ENCODE measurements around the gene ST3GAL3.

The ST3GAL3 gene

GRCh38 chr1:43937179-43937865, 230.0 kb downstream of the ST3GAL3 start:
- peaks cover 8% of the 10 kb centered on the region for H3K27me3 ChIP-seq (ENCODE audit: control insufficient read depth, insufficient read depth, low read length)

DNA sequence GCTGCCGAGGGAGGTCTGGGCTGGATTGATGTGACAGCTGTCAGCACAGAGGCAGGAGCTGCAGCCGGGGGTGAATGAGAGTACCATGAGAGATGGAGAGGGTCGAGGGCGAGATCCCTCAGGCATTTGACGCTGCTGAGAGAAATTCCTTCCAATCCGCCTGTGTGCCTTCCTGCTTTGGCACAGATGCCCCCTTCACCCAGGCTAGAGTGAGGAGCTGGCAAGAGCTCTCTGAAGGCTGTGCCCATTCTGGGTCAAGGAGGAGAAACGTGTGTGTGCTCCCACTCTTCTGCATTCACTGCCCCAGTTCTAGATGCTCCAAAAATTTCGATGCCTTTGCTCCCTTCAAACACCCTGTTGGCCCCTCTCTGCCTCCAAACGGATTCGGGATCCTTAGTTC, 231.0 kb downstream of the ST3GAL3 start:
- no peak overlapping the region for H3K27ac ChIP-seq (ENCODE audit: low read depth, low read length)
- H3K9ac ChIP-seq (ENCODE audit: low read depth, low read length) = no peak overlapping the region
- H3K27me3 ChIP-seq (ENCODE audit: control insufficient read depth, insufficient read depth, low read length) = no peaks in the 10 kb centered on the region
- peaks cover 7% of the 10 kb centered on the region; the same call in 1 of the 2 replicates for H3K36me3 ChIP-seq (ENCODE audit: control insufficient read depth, insufficient read depth, low read length)
- no peaks in the 10 kb centered on the region for H3K9me3 ChIP-seq (ENCODE audit: control insufficient read depth, insufficient read depth, low read length)
- no peak overlapping the region for H3K4me3 ChIP-seq (ENCODE audit: low read depth, low read length)
- peaks cover 29% of the 10 kb centered on the region for H3K4me1 ChIP-seq (ENCODE audit: control insufficient read depth, insufficient read depth, low read length)

More at GRCh38 chr1:43937179-43937865, 230.0 kb downstream of the ST3GAL3 start:
- Histone ChIP-seq H3K9me3 (ENCODE audit: control insufficient read depth, insufficient read depth, low read length) (no peaks in the 10 kb centered on the region), H3K27ac (ENCODE audit: low read depth, low read length) (no peak overlapping the region), H3K9ac (ENCODE audit: low read depth, low read length) (no peak overlapping the region), H3K36me3 (ENCODE audit: control insufficient read depth, insufficient read depth, low read length) (peaks cover 7% of the 10 kb centered on the region; the same call in 1 of the 2 replicates), H3K4me1 (ENCODE audit: control insufficient read depth, insufficient read depth, low read length) (peaks cover 29% of the 10 kb centered on the region), H3K4me3 (ENCODE audit: low read depth, low read length) (no peak overlapping the region)

- Histone ChIP-seq H3K9ac (ENCODE audit: low read depth, low read length) (no peak overlapping the region), H3K9me3 (ENCODE audit: control insufficient read depth, insufficient read depth, low read length) (no peaks in the 10 kb centered on the region), H3K4me1 (ENCODE audit: control insufficient read depth, insufficient read depth, low read length) (peaks cover 29% of the 10 kb centered on the region), H3K27ac (ENCODE audit: low read depth, low read length) (no peak overlapping the region), H3K27me3 (ENCODE audit: control insufficient read depth, insufficient read depth, low read length) (no peaks in the 10 kb centered on the region), H3K36me3 (ENCODE audit: control insufficient read depth, insufficient read depth, low read length) (peaks cover 7% of the 10 kb centered on the region; the same call in 1 of the 2 replicates), H3K4me3 (ENCODE audit: low read depth, low read length) (no peak overlapping the region)
These were observed 231.7 kb downstream of the ST3GAL3 start for GRCh38 chr1:43938892-43939587.

GRCh38 chr1:43942411-43942810, 235.1 kb downstream of the ST3GAL3 start:
- Histone ChIP-seq H3K36me3 (ENCODE audit: control insufficient read depth, insufficient read depth, low read length) (peaks cover 5% of the 10 kb centered on the region; the same call in 1 of the 2 replicates), H3K4me3 (ENCODE audit: low read depth, low read length) (no peak overlapping the region), H3K4me1 (ENCODE audit: control insufficient read depth, insufficient read depth, low read length) (peaks cover 18% of the 10 kb centered on the region), H3K9me3 (ENCODE audit: control insufficient read depth, insufficient read depth, low read length) (no peaks in the 10 kb centered on the region), H3K27me3 (ENCODE audit: control insufficient read depth, insufficient read depth, low read length) (no peaks in the 10 kb centered on the region), H3K9ac (ENCODE audit: low read depth, low read length) (no peak overlapping the region), H3K27ac (ENCODE audit: low read depth, low read length) (no peak overlapping the region)

GRCh38 chr1:43944860-43945259, 237.5 kb downstream of the ST3GAL3 start:
- H3K27me3 ChIP-seq (ENCODE audit: control insufficient read depth, insufficient read depth, low read length) = no peaks in the 10 kb centered on the region
- H3K36me3 ChIP-seq (ENCODE audit: control insufficient read depth, insufficient read depth, low read length) = peaks cover 2% of the 10 kb centered on the region; the same call in 1 of the 2 replicates
- H3K4me3 ChIP-seq (ENCODE audit: low read depth, low read length) = no peak overlapping the region
- no peaks in the 10 kb centered on the region for H3K9me3 ChIP-seq (ENCODE audit: control insufficient read depth, insufficient read depth, low read length)
- peaks cover 20% of the 10 kb centered on the region for H3K4me1 ChIP-seq (ENCODE audit: control insufficient read depth, insufficient read depth, low read length)
- H3K27ac ChIP-seq (ENCODE audit: low read depth, low read length) = no peak overlapping the region
- H3K9ac ChIP-seq (ENCODE audit: low read depth, low read length) = no peak overlapping the region

DNA sequence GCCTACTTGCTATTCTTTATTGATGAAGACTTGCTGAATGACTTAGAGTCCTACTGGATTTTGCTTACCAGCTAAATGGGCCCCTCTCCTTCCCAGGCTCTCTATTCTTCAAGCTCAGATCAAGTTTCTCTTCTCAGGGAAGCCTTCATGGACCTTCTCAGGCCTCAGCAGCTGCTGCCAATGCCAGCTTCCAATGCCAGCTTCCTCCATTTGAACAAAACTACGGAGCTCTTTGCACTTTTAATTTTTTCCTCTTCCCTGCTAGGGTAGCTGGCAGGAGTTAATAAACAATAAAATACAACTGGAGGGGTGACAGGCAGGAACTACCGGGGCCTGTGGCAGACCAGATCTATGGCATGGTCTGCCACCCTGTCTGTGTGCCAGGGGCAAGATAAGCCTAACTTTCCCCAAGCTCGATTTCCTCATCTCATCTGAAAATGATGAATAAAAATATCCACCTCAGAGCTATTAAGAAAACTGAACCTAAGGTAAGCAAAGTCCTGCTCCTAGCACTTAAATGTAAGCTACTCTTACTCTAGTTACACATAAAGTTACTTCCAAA, 238.4 kb downstream of the ST3GAL3 start:
- Histone ChIP-seq H3K4me1 (ENCODE audit: control insufficient read depth, insufficient read depth, low read length) (peaks cover 20% of the 10 kb centered on the region), H3K9ac (ENCODE audit: low read depth, low read length) (no peak overlapping the region), H3K27me3 (ENCODE audit: control insufficient read depth, insufficient read depth, low read length) (no peaks in the 10 kb centered on the region), H3K27ac (ENCODE audit: low read depth, low read length) (peak overlapping the region; percentile 52), H3K36me3 (ENCODE audit: control insufficient read depth, insufficient read depth, low read length) (peaks cover 11% of the 10 kb centered on the region; the same call in 1 of the 2 replicates), H3K4me3 (ENCODE audit: low read depth, low read length) (peak overlapping the region; percentile 87), H3K9me3 (ENCODE audit: control insufficient read depth, insufficient read depth, low read length) (no peaks in the 10 kb centered on the region)

DNA sequence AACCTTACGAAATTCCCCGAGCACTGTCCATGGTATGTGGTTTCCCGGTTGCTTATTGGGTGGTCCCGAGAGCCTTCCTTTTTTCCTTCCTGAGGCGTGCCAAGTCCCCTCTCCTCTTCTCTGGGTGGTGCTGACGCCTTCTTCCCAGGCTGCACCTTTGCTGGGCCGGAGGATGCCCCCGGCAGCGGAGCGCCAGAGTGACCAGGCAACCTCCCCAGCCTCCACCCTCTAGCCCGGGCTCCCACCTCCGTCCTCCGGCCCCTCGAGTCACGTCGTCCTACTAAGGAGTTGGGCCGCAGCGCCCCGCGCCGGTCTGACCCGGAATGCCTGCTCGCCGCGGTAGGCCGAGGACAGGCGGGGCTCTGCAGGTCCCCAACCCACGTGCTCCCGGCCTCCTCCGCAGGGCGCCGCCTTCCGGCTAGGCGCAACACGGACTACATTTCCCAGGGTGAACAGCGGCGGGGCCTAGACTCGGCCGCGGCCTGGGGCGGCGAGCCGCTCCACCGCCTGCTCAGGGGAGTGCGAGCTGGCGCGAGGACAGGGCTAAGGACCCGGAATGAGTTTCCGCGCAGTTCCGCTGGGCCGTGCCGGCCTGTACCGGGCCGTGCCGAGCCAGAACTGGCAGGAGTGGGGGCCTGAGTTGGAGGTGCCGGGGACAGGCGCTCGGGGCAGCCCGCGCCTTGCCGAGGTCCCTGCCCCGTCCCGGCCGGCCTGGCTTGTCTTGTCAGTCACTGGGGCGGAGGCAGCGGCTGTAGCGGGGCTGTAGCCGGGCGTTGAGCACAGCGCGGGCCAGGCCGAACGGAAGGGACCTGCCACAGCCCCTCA, 239.1 kb downstream of the ST3GAL3 start, which contains the start of gene IPO13:
TSS of gene IPO13 (plus strand) at position 715 of the 825 bp plus-strand sequence. CDS start 651 bp downstream, outside the sequence.
- peaks cover 20% of the 10 kb centered on the region for H3K4me1 ChIP-seq (ENCODE audit: control insufficient read depth, insufficient read depth, low read length)
- peaks cover 11% of the 10 kb centered on the region; the same call in 1 of the 2 replicates for H3K36me3 ChIP-seq (ENCODE audit: control insufficient read depth, insufficient read depth, low read length)
- H3K27ac ChIP-seq (ENCODE audit: low read depth, low read length) = peak within 1 kb of the TSS; percentile 97
- no peaks in the 10 kb centered on the region for H3K27me3 ChIP-seq (ENCODE audit: control insufficient read depth, insufficient read depth, low read length)
- H3K4me3 ChIP-seq (ENCODE audit: low read depth, low read length) = peak within 1 kb of the TSS; percentile 87
- no peaks in the 10 kb centered on the region for H3K9me3 ChIP-seq (ENCODE audit: control insufficient read depth, insufficient read depth, low read length)
- H3K9ac ChIP-seq (ENCODE audit: low read depth, low read length) = peak within 1 kb of the TSS; percentile 97

DNA sequence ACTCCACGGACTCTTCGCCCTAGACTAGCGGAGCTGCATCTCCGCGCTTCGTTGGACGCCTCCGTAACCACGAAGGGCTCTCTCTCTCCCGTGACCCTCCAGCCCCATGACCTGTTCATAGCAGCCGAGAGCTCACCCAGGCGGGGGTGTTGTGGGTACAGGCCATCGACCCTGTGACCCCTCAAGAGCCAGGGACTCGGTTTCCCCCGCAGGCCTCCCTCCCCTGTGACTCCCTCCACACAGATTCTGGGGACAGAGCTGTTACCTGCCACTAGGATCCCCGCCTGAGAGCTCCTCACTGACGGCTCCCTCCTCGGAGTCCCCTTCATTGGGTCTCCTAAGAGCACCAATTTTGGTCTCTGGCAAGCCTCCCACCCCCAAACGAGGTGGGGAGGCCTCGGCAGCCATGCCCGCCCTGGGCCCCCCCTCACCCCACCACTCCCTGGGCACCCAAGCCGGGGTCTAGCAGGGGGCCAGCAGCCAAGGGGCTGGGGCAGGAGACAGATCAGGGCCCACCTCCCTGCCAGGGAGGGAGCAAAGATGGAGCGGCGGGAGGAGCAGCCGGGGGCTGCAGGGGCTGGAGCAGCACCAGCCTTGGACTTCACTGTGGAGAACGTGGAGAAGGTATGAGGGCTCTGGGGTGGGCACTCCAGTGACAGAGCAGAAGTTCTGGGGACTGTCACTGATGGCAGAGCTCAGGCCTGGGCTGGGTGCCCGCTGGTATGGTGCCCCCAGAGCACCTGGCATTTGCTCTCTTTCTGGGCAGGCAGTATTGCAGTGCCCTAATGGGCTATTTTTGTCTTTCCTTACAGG, 239.9 kb downstream of the ST3GAL3 start:
- H3K4me1 ChIP-seq (ENCODE audit: control insufficient read depth, insufficient read depth, low read length) = peaks cover 20% of the 10 kb centered on the region
- H3K27me3 ChIP-seq (ENCODE audit: control insufficient read depth, insufficient read depth, low read length) = no peaks in the 10 kb centered on the region
- peak overlapping the region; percentile 97 for H3K9ac ChIP-seq (ENCODE audit: low read depth, low read length)
- peaks cover 11% of the 10 kb centered on the region; the same call in 1 of the 2 replicates for H3K36me3 ChIP-seq (ENCODE audit: control insufficient read depth, insufficient read depth, low read length)
- peak overlapping the region; percentile 97 for H3K27ac ChIP-seq (ENCODE audit: low read depth, low read length)
- no peaks in the 10 kb centered on the region for H3K9me3 ChIP-seq (ENCODE audit: control insufficient read depth, insufficient read depth, low read length)
- H3K4me3 ChIP-seq (ENCODE audit: low read depth, low read length) = peak overlapping the region; percentile 87

DNA sequence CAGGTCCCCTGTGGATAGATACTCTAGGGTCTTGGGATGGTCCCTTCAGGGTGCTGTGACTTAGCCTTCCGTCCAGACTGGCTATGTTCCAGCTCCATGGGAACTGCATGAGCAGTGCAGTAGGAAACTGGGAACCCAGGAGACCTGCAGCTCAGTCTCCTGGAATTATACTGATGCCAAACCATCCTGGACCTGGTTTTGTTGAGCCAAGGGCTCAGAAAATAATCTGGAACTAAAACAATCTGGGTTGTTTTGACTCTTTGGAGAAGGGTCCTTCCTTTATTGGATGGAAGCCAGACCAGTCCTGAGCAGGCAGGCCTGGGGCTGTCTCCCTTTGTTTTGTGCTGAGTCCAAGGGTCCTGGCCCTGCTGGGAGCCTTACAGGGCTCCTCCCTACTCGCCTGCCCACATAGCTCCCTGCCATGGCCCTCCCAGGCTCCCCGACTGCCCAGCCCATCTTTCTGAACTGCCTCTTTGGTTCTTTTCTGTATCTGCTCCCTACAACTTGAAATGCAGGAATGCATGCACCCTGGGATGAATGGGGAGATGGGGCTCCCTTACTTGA, 240.6 kb downstream of the ST3GAL3 start:
- Histone ChIP-seq H3K9me3 (ENCODE audit: control insufficient read depth, insufficient read depth, low read length) (no peaks in the 10 kb centered on the region), H3K9ac (ENCODE audit: low read depth, low read length) (no peak overlapping the region), H3K27ac (ENCODE audit: low read depth, low read length) (no peak overlapping the region), H3K4me3 (ENCODE audit: low read depth, low read length) (peak overlapping the region; percentile 87; the same call in 1 of the 2 replicates), H3K4me1 (ENCODE audit: control insufficient read depth, insufficient read depth, low read length) (peaks cover 17% of the 10 kb centered on the region), H3K27me3 (ENCODE audit: control insufficient read depth, insufficient read depth, low read length) (no peaks in the 10 kb centered on the region), H3K36me3 (ENCODE audit: control insufficient read depth, insufficient read depth, low read length) (peaks cover 11% of the 10 kb centered on the region; the same call in 1 of the 2 replicates)

All from HUES48 (cell line).